C1 segment of cervical spinal cord (tissue), 14 donors: ENCODE measurements around the gene SMIM36.
"Not testable (repeated sequence)": the region's sequence is repeated elsewhere in the genome, so short reads cannot be mapped to it uniquely, and the experiment has no call there.

Experiments
- DNase-seq, 14 donors: peaks; one replicate each; lab custom pipeline; 2025; lab: John Stamatoyannopoulos, UW

Gene SMIM36

DNA sequence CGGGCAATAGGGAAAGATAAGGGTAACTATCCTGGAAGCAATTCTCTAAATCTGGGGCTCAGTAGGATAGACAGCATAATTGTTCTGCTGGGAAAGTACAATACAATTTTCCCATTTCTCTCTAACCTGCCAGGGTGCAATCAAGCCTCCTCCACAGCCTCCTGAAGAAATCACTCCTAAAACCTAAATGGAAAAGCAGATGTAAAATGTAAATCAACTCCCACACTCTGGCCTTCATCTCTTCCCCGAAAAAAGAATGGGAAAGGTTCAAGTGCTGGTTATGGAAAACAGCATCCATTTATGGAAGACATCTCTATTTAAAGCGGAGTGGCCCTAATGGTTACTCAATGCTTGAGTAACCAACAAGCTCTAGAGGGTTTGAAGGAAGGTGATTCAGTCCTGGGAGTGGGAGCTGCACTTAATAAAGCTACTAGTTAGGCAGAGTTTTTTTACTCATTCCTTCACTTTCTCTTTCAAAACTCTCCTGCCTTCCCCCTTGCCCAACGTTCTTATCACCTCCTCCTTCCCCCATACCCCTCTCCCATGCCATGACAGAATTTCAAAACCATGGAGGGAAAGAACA, 94.7 kb downstream of the SMIM36 start:
- DNase-seq: no peak

DNA sequence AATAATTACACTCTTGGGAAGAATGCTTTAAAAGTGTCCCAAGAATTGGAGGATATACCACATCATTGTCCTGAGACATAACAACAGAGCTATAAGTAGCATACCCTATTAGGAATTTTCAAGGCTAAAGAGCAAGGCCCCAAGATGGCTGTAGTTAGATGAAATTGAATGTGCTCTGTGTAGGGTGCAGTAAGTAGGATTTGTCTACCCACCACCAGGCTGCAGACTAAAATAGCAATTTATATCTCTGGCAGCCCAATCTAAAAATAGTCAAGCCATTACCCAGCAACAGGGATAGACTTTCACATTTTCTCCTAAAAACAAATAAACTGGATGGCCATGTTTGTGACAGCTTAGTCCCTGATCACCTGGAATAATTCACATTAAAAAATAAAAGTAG, 95.3 kb downstream of the SMIM36 start:
- no peak for DNase-seq

DNA sequence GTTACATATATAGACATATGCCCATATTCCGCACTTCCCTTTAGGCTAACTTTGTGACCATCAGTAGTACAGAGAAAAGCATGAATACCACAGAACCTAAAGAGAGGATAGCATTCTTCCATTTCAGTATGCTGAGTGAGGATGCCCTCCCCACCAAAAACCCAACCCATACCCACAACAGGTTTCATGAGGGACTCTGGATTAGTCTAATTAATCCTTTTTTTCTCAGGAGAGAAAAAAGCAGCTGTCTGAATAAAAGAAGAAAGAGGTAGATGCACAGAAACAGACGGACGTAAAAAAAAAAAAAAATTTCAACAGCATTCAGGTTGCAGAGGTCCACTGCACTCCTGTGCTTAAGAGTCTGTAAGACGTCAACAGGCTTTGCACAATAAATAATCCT, 96.3 kb downstream of the SMIM36 start:
- no peak for DNase-seq

DNA sequence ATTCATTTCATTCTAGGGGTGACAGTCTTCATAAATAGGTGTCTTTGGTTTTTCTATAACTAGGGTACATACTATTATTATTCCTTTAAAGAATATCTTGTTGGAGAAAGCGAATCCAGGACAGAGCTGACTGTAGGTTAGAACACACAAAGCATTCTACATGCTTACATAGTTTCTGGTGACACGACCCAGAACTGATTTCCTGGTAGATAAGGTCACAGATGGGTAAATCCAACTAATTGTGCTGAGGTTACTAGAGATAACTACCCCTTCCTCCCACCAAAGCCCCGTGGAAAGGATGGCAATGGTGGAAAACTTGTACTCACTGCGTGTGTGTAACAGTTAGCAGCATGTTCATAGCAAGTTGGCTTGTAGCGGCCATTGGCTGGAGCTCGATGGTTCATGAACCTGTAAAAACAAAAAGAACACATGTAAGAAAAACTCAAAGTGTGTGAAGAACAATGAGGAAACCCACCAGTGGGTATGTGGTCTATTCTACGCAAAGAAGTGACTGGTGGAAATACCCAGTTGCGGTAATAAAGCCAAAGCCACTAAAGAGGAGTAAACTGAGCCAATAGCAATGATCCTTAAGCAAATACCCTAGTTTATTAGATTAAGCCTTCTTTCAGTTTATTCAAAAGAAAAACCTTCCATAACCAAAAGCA, 97.3 kb downstream of the SMIM36 start:
- DNase-seq: no peak

DNA sequence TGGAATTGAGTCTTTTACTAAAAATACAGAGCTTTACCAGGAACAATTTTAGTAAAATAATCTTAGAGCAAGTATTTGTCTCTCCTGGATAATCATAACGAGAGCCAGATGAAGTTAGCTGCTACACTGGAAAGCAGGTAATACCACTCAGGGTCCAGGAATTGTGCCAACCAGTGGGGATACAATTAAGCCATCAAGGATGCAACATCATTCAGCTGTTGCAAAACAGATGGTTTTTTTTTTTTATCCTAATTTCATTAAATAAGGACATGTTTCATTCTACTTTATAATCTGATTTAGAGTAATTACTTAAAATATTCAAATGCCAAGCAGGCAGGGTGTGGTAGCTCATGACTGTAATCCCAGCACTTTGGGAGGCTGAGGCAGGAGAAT, 99.8 kb downstream of the SMIM36 start:
- no peak for DNase-seq

DNA sequence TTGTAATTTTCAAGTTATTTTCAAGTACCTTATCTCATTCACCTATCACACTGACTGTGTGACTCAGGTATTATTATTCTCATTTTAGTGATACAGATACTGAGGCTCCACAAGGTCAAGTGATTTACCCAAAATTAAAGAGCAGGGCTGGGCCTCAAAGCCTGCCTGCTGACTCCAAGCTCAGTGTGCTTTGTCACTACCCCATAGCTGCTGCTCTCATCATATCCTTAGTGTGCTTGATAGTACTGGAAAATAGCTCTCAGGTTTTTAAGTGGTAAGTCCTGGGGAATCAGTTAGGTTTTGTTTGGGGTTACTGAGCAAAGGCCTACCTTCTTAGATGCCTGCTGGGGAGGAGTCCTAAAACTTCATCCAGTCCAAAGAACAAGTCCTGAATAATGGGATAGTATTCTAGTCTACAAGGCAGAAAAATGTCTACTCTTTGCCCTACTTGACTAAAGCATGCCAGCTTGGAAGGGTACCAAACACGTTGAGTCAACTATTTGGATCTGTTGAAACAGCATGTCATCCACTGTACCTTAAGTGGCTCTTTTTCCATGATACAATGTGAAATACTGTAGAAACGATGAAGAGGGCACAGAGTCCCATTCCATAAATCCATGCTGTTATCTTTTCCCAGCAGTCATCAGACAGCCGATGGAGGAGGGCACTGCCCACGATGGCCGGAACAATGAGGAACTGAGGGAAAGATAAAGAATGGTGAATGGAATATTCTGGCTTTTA, 100.4 kb downstream of the SMIM36 start:
- no peak for DNase-seq

DNA sequence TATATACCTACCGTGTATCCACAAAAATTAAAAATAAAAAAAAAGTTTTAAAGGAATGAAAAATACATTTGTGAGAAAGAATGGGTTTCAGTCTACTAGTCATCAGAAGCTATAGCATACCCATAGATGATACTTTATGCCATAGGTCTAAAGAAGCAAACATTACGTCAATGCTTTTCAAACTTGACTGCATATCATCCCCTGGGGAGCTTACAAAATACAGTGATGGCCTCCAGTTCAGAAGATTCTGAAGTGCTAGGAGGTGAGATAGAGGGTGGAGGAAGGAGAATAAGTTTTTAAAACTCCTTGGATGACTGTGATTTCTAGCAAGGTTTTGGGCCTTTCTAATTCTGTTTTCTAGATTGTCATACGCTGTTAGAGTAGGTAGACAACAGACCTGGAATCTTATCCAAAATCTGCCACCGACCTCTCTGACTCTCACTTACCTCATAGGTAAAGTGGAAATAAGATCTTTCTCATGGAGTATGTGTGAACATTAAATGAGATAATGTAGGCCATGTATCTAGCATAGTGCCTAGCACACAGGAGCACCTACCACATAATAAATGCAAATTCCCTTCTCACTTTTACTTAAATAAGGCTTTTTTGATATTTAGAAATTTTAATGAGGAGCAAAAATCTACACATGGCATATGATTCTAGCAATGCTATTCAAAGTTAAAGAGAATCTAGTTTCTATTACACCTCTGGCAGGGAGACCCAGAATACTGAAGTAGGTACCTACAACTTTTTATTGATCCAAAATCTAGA, 102.0 kb downstream of the SMIM36 start:
- no peak for DNase-seq

DNA sequence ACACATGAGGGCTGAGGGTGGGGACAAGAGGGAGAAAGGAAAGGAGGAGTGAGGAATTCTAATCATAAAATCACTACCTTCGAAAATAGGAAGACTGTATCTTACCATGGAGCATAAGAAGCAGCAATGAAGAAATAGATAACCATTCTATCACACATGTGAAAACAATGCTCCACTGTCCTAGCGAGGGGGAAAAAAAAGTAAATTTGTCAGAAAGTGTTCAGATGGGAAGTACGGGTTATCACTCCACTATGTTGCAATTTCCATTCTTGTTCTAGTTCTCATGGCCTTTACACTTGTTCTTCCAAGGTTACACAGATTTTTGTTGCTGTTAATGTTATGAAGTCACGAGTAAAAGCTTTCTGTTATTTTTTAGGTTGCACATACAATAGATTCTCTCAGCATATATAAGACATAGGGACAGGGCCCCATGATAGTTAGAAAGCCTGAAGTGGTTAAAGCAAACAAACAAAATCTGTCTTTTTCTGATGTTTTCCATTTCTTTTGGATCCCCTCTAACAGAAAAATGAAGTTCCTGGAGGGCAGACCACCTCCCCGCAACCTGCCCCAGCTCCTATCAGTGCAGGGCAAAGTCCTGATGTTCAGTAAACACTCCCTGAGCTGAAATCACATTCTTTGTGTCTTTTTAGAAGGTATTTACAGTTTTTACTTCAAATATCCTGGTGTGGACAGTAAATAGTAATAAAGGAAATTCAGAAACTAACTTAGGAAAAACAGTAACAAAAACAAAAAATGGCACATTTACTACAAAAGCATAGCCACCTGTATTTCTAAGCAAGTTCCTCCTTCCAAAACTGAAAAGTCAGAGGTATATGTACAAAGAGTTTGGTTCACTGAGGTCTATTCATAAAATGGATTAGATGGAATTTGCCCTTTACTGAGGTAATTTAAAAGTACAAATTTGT, 103.3 kb downstream of the SMIM36 start:
- DNase-seq: no peak

DNA sequence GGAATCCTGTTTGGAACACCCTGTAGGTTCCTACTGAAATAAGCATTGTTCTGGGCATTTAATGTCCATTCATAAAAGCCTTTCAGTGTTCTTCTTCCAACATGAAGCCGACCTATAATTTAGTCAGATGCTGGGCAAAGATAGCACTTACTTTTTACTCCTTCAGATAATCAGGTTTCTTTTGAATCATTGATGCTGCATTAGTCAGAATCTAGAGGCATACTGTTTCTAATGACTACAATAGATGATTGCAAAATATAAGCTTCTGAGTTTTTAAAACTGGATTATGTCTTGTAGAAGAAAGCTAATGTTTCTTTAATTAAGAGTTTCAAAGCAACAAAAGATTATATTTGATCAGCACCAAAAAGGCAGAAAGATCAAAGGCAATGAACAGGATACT, 105.7 kb downstream of the SMIM36 start:
- no peak for DNase-seq

DNA sequence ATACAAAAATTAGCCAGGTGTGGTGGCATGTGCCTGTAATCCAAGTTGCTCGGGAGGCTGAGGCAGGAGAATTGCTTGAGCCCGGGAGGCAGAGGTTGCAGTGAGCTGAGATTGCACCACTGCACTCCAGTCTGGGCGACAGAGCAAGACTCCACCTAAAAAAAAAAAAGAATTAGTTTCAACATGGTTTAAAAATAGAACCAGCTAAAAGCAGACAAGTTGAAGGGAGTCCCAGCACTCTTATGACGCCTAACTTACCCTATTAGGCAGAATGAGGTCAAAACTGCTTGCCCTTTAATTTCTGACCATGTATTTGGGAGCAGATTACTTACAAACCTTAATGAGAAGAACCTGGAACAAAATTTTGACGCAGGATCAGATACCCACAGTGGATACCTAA, 107.1 kb downstream of the SMIM36 start:
- not testable (repeated sequence) for DNase-seq

DNA sequence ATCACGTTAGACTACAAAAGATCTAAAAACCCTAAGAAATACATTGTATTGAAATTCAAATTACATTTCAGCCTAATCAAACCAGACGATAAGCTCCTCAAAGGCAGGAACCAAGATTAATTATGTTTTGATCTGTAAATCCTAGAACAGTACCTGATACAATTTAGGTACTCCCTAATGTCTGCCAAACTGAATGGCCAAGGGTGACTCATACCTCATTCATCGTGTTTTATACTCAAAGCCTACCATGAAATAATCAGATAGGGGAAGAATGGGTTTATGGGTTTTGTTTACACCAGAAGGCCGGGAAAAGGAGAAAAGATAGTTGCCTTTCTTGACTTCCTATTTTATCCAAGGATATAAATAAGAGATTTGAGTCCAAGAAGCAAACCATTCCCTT, 108.9 kb downstream of the SMIM36 start:
- DNase-seq: no peak
